ENCODE data around the gene GNG5. TPM values are rescaled to one million over a fixed set of nuclear protein-coding genes. Genes with fewer than 3 reads are reported as not detected.
A peak's percentile ranks its signal among the peaks of the same experiment; 100 is the strongest.
"Not testable (repeated sequence)": the region's sequence is repeated elsewhere in the genome, so short reads cannot be mapped to it uniquely, and the experiment has no call there.

GNG5 gene
- polyA plus RNA-seq (ENCODE audit: insufficient read length in 4 of 4): 100 to 1,000 TPM; 115 to 224 (median 163) TPM

- peak; percentile 92 to 96 (median 94) for DNase-seq (ENCODE audit: low read depth in 4 of 4, low spot score in 3 of 4)
Observed at GRCh38 chr1:84506002-84506728, at the start of gene GNG5, which contains the start of gene SPATA1. Gene GNG5, minus strand, starts transcription at chr1:84506581. Its CDS starts 490 bp downstream, at chr1:84506091. Gene SPATA1, plus strand, starts transcription at chr1:84506386. Its CDS starts 9,974 bp downstream, at chr1:84516360.

- DNase-seq (ENCODE audit: low read depth in 4 of 4, low spot score in 3 of 4): no peak
Observed at GRCh38 chr1:84550826-84551225, 44.4 kb upstream of the GNG5 start.

GRCh38 chr1:84541679-84542078, 35.3 kb upstream of the GNG5 start:
- no peak for DNase-seq (ENCODE audit: low read depth in 4 of 4, low spot score in 3 of 4)

GRCh38 chr1:84540759-84541158, 34.4 kb upstream of the GNG5 start:
- peak; percentile 7 to 34 (median 10) for DNase-seq (ENCODE audit: low read depth in 4 of 4, low spot score in 3 of 4)

GRCh38 chr1:84539972-84540371, 33.6 kb upstream of the GNG5 start:
- no peak for DNase-seq (ENCODE audit: low read depth in 4 of 4, low spot score in 3 of 4)

GRCh38 chr1:84538599-84538998, 32.2 kb upstream of the GNG5 start:
- DNase-seq (ENCODE audit: low read depth in 4 of 4, low spot score in 3 of 4): no peak

- no peak for DNase-seq (ENCODE audit: low read depth in 4 of 4, low spot score in 3 of 4)
Observed at GRCh38 chr1:84525779-84526178, 19.4 kb upstream of the GNG5 start.

GRCh38 chr1:84524590-84524989, 18.2 kb upstream of the GNG5 start:
- no peak for DNase-seq (ENCODE audit: low read depth in 4 of 4, low spot score in 3 of 4)

- no peak for DNase-seq (ENCODE audit: low read depth in 4 of 4, low spot score in 3 of 4)
Observed at GRCh38 chr1:84510668-84511067, 4.3 kb upstream of the GNG5 start.

- DNase-seq (ENCODE audit: low read depth in 4 of 4, low spot score in 3 of 4): no peak
Observed at GRCh38 chr1:84510165-84510564, 3.8 kb upstream of the GNG5 start.

GRCh38 chr1:84509029-84509428, 2.6 kb upstream of the GNG5 start:
- DNase-seq (ENCODE audit: low read depth in 4 of 4, low spot score in 3 of 4): no peak

GRCh38 chr1:84508510-84508909, 2.1 kb upstream of the GNG5 start:
- no peak for DNase-seq (ENCODE audit: low read depth in 4 of 4, low spot score in 3 of 4)

- not testable (repeated sequence) for DNase-seq (ENCODE audit: low read depth in 4 of 4, low spot score in 3 of 4)
Observed at GRCh38 chr1:84507887-84508286, 1.5 kb upstream of the GNG5 start.

- peak in 2 of 4 donors; percentile 1 to 3 for DNase-seq (ENCODE audit: low read depth in 4 of 4, low spot score in 3 of 4)
Observed at GRCh38 chr1:84506729-84507453, 510 bp upstream of the GNG5 start.

GRCh38 chr1:84505493-84506001, 834 bp downstream of the GNG5 start:
- peak in 2 of 4 donors; percentile 45 to 59 for DNase-seq (ENCODE audit: low read depth in 4 of 4, low spot score in 3 of 4)

GRCh38 chr1:84504580-84505492, 1.5 kb downstream of the GNG5 start:
- DNase-seq (ENCODE audit: low read depth in 4 of 4, low spot score in 3 of 4): peak in 3 of 4 donors; percentile 3 to 18 (median 9)

GRCh38 chr1:84502927-84503326, 3.5 kb downstream of the GNG5 start:
- no peak for DNase-seq (ENCODE audit: low read depth in 4 of 4, low spot score in 3 of 4)

GRCh38 chr1:84497631-84498275, 8.6 kb downstream of the GNG5 start:
- no peak for DNase-seq (ENCODE audit: low read depth in 4 of 4, low spot score in 3 of 4)

- DNase-seq (ENCODE audit: low read depth in 4 of 4, low spot score in 3 of 4): no peak
Observed at GRCh38 chr1:84496498-84496897, 9.9 kb downstream of the GNG5 start.

GRCh38 chr1:84493747-84494146, 12.6 kb downstream of the GNG5 start:
- DNase-seq (ENCODE audit: low read depth in 4 of 4, low spot score in 3 of 4): no peak
